Measurements from ENCODE around the gene CLASP1.
"Not testable (repeated sequence)": the region's sequence is repeated elsewhere in the genome, so short reads cannot be mapped to it uniquely, and the experiment has no call there.

CLASP1 gene

DNA sequence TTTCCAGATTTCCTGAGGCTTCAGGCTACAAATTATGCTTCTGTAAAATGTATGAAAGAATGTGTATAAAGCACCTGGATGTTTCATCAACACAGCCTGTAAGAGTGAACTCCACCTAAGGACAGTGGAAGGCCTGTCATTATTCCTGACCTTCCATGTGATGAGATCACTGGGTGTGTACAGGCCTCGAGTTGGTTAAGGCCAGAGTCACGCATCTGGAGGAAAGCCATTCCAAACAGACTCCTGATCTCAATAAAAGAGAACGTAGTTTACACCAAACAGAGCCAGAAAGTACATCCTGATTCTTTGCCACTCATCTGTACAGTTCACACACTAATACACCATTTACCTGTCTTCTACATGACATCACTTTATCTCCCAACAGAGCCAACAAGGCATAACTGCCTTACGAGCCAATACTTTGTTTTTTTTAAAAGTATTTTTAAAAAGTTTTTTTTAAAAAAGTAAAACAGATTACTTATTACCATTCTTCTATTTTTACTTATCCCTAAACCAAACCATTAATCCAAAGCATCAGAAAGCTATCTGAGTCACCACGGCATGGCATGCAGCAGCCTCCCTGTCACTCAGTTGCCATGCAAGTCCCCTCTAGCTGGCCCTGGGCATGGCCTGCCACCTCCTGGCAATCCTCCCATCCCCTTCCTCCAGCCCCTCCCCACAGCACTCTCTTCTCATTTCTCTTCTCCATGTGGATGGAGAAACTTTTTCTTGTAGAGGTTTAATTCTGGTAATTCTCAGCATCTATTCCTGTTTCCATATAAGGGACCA, 285.4 kb downstream of the CLASP1 start:
- no peak for DNase-seq

DNA sequence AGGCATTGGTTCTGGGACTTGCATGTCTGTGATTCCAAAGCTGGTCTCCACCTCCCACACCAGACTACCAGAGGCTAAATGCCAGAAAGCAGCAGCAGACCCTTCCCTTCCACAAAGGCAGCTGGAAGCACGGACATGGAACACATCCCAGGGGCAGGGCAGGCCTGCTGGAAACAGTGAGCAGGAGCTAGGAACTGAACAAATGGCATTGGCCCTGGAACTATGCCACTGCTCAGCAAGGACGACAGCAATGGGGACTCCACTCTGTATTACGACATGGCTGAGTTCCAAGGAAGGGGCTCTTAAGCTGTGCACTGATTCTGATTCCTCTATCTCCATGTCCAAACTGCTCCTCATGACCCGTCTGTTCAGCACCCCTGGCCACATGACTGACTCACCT, 286.5 kb downstream of the CLASP1 start:
- no peak for DNase-seq

DNA sequence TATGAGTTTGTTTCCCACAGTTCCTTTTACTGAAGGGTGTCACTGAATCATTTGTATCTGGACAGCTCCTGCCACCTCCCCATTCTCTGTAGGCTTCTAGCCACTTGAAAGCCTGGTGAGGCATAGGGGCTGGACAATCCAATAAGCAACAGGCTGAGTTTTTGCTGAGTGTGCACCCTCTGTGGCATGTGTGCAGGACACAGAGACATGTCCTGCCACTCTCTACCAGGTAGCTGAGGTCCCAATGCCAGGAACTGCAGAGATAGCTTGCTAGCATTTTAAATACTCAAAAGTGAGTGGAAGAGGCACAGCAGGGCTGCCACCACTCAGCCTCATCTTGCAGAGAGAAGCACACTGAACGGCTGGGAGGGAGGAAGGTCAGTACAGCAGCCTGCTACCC, 287.0 kb downstream of the CLASP1 start:
- no peak for DNase-seq

DNA sequence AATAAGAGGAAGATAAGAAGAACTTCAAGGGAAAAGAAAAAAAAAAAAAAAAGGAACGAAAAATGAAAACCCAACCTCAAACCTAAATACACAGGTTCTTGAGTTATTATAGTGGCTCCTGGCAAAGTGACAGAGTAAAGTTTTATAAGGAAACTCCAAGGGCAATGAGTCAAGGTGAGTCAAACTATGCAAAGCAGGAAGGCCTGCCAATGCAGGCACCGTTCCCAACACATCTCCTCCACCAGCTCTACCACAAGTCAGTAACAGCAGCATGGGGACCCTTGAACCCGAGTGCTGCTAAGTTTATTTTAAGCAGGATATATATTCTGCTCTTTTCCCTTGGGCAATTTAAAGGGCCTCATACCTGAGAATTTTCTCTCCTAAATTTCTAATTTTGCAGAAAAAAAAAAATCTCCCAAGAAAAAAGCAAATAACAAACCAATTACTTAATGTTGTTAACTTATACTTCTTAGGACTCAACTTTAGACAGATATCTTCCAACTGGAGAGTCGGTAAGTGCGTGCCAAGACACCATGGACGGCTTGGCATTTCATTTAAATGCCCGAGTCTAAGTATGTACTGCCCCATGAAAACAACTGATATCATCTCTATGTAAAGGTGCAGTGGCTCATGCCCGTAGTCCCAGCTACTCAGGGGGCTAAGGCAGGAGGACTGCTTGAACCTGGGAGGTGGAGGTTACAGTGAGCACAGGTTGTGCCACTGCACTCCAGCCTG, 288.5 kb downstream of the CLASP1 start:
- DNase-seq, result no peak

DNA sequence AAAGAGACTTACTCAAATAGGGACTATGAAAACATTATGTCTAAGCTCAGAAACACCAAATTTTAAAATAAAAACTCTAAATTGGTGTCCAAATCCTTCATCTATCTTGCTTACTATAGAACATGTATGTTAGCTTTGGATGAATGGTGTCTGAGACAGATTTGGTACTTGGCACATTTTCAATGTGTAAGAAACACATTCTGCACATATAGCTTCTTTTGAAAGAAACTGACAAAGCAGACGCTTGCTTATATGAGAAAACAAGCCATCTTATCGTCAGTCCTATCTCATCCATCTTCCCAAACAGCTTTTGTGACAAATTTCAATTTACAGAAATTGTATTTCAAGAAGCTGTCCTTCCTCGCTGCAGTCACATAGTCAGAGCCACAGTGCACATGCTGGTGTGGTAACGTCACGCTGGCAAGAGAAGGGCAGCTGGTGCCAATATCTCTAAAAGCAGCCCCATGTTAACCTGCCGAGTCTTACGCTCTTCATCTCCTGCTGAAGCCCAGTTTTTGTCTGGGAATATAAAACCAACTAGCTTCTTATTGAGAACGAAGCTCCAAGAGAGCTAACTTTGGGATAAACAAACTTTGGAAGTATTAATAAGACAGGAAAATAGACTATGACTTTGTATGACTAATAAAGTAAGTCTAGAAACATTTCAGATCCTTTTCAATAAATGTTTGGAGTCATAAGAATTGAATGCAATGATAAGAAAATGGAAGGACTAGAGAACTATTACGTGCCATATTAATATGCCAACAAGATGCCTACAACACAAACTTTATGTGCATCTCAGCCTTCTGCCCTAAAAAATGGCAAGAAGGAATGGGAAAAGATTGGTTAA, 289.3 kb downstream of the CLASP1 start:
- DNase-seq, result no peak

DNA sequence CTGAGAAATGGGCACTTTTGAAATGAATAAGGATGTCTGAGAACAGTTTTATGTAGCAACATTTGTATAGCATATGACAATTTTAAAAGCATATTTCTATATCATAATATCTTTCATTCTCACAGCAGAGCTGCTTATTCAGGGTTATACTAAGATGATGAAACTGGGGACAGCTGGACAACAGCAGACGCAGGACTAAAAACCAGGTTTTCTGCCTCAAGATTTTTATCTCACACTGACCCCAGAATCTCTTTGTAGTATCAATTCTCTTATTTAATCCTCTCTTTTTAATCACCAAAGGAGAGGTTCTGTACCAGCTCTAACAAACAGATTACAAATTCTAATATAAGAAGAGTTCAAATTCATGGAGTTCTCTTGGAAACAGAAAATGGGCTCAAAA, 290.1 kb downstream of the CLASP1 start:
- DNase-seq, result no peak

DNA sequence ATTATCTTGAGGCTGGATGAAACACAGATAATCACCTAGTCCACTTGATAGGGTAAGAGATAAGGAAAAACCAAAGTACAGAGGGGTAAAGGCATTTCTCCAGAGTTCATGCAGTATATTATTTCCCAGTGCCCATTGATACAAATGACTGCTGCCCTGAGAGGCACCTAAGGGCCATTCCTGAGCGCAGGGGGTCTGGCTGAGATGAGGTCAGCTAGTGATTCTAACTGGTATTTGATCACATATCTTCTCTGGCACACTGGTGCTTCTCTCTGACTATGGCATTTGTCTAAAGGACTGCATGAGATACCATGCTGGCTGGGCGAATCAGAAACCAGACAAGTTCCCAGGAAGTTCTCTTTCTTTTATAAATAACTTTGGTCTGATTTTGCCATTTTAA, 291.0 kb downstream of the CLASP1 start:
- DNase-seq, result no peak

DNA sequence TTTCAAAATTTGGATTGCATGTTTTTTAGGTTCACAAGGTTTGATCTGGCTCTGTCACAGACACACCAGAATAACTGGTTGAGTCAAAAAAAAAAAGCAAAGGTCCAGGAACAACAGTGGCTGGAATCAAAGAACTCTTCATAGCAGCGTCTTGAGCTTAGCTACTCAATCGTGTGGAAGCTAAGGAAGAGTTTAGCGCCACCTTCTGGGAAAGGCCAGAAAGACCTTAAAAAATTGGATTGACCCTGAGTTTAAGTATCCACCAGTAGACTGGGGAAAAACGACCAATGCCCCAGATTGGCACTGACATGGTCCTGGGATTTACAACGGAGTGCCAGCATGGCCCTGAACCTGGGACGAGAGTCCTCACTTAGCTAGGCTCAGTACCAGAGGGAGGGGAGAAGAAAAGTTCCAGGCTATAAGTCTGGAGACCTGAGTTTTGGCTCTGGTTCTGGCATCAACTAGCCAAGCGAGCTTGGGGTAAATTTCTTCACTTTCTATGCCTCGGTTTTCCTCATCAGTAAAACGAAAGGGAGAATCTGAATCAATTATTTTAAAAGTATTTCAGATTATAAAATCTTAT, 293.1 kb downstream of the CLASP1 start:
- peak; percentile 6 for DNase-seq

DNA sequence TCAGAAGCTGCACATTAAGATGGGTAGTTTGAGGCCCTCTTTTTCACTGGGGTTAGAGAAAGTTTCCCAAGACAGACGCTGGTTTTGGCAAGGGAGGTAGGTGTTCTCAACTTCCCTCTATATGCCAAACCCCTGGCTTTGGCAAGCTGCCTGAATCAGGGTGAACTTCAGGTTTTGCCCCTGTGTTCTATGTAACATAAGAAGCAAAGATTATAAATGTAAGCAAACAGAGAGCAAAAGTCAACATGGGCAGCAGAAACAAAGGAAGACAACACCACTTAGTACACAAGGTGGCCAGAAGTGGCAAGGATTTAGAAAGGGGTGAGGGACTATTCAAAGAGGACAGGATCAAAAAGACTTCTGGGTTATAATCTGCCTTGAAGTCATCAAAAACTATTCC, 293.8 kb downstream of the CLASP1 start:
- DNase-seq, result no peak

DNA sequence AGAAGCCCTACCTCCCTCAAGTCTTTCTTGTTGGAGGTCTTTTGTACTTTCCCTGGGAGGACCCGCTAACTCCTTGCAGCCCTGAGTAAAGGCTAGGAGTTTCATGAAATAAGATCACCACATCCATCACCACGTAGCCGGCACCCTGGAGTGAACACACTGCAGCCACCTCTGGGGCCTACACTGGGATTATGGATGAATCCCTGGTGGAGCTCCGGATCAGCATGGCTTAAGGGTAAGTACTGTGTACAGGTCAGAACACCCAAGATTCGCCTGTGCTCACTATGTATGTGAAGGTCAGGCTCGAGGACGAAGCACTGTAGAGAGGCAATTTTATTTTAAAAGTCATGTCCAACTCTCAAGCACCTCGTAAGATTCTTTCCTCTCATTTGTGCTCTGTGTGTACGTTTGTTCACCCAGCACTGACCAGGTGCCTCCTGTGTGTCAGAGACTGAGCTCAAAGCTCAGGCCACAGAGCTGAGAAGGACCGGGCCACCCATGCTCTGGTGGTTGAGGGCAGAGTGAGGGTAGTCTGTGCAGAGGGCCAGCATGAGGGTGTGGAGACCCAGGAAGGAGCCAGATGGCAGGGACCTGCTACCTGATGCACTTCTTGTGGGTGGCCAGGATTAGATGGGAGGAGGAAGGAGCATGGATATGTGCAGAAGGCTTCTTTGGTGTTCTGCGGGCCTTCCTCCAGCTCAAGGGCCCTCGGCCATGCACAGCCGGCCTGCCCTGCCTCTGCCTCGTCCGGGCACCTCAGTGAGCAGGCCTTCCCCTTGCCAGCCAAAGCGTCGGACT, 297.5 kb downstream of the CLASP1 start:
- DNase-seq, result no peak

DNA sequence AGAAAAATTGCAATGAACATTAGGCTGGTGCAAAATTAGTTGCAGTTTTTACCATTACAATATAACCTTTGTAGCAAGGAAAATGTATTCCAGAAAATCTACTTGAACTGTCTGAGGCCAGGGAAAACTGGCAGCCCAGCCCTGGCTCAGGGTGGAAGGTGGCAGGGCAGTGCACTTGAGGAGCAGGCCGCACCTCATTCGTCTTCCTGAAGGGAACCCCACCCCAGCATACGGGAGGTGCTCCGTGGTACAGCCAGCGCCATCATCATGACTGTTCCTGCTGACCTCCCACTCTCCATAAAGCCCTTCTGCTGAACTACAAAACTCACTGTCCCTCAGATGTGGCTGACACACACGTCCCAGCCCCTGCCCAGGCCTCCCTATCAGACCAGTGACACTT, 298.4 kb downstream of the CLASP1 start:
- no peak for DNase-seq

DNA sequence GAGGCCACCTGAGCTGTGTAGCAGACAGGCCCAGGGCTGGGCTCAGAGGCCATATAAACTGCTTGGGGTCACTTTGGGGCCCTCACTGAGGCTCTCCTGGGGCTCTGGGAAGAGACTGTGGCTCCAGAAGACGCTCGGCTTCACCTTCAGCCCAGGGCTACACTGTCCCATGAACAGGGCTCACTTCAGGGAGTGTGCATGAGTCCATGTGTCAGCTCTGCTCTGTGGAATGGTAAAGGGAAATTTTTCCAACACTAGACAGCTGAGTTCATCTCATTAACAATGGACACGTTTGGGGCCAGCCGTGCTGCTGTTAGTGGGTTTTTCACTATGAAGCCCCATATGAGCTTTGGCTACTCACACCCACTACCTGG, 298.9 kb downstream of the CLASP1 start:
- no peak for DNase-seq

DNA sequence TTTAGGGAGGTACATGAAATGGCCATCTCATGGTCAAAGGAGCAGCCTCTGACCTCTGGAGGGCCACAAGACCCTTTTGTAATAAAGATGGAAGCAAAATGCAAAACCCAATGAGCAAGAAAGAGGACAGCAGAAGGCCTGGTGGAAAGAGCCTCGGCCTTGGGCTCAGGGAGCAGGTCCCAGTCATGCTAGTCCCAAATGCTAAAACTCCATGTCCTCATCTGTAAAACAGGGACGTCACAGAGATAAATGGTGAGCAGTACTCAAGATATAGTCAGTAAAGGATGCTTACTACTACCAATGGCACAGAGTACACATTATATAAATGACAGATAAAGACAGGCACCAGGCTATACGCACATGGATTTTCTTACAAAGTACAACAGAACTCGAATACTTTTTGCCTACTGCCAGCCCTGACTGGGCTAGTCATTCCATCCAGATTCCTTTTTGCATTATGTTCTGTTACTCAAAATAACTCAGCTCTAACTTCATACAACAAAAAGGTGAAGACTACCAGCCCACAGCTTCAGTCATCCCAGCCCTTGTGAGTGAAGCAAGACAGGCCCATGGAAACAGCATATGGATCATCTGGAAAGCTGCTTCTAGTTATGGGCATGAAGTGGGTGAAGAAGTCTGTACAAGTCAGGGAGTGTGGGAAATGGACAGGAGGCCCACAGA, 299.4 kb downstream of the CLASP1 start:
- no peak for DNase-seq

DNA sequence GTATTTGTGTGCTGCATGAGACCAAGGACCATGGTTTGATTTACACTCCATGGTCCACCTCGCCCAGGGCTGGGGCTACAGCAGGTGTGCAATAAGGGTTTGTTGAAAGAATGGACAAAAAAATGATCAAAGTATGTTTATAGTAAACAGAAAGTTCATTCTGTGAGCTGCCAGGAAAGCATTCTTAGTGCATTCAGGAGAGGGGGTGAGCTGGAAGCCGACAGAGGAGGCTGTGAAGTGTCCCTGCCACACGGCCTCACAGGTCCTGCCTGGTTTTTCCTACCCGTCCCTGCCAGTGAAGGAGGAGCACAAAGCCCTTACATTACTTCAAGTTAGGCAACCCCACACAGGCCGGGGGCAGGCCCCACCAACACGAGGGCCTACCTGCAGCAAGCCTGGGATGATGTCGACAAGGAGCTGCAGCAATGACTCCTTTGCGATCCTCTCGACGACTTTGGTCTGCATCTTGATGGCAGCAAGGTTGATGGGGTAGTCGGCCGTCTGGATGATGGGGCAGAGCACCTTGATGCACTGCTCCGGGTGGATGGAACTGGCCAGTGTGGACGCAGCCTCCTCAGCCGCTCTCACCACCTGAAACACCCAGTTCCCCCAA, 301.0 kb downstream of the CLASP1 start:
- DNase-seq, result no peak

DNA sequence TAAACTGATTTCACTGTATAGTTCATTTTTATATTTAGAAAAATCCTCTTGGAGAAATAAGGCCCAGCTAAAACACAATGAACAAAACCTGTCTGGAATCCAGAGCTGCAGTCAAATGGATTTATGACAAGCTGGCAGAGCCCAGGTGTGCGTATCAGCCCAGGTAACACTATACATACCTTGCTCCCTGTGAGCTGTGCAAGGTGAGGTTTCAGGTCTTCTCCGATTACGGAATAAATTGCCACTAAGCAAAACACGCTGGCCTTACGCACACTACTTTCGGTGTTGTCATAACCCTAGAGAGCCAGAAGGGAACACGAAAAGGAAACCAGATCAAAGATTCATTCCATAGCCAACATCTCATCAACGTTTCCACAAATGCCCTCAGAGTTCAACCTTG, 302.4 kb downstream of the CLASP1 start:
- DNase-seq, result no peak

DNA sequence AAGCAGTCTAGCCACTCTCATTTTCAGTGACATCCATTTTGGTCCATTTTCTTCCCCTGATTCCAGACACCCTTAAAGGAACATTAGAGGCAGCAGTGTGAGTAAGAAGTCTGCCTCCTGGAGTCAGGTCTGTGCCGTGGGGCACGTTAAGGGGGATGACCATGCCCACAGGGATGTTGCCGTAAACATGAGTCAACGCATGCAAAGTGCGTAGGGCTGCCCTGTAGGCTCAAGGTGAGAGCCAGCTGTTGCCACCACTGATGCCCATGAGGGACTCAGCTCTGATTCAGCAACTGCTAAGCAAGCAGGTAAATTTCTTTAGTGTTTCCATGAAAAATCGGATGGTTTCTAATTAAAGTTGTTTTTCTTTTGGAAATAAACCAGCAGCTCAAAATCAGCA, 302.9 kb downstream of the CLASP1 start:
- DNase-seq, result no peak

DNA sequence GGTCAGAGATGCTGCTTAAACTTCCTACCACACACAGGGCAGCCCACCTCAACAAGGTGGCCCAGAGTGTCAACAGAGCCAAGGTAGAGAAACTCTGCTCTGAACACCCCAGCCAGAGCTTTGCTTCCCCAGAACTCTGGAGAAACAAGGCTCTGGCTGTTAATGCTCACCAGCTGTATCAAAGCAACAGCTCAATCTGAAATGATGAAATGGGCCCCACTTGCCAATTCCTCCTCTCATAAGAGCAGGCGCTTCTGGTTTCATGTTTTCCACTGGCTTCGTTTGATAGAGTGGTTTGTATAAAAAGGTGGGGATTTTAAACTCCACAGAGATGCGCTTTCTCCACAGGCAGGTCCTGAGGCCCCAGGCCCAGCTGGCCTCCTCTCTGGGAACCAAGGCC, 303.4 kb downstream of the CLASP1 start:
- no peak for DNase-seq

DNA sequence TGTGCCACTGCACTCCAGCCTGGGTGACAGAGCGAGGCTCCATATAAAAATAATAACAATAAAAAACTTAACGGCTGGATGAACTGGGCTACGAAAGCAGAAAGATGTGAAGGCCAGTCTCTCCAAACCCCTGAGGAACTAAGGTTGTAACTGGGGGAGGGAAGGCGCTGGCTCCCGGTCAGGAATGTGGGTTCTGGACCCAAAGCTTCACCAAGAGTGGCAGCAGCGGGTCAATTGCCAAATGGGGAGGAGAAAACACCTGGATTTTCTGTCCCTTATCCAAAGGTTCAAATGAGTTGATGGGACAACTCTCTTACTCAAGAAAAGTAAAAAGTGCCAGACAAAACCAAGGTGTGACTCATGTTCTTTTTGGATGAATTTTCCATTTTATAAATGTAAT, 304.2 kb downstream of the CLASP1 start:
- DNase-seq, result no peak

DNA sequence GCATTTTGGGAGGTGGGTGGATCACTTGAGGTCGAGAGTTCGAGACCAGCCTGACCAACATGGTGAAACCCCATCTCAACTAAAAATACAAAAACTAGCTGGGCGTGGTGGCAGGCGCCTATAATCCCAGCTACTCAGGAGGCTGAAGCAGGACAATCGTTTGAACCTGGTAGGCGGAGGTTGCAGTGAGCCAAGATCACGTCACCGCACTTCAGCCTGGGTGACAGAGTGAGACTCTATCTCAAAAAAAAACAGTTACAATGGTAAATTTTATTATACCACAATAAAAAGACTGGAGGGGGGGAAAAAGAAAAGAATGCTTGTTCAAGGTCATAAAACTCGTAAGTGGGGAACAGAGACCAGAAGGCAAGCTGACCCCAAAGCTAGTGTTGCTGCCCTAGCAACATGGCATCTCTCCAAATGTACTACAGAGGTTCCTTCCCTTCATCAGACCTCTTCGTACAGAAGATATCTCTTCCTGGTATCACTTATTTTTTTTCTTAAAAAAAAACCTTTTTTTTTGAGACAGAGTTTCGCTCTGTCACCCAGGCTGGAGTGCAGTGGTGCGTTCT, 305.3 kb downstream of the CLASP1 start:
- not testable (repeated sequence) for DNase-seq

DNA sequence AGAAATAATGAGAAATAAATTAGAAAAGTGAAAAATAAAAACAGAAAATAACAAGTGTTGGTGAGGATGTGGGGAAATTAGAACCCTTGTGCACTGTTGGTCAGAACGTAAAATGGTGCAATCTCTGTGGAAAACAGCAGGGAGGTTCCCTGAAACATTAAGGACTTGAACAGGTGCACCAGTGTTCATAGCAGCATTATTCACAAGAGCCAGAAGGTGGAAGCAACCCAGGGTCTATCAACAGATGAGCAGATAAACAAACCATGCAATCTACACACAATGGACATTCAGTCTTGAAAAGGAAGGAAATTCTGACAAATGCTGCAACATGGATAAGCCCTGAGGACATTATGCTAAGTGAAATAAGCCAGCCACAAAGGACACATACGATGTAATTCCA, 306.1 kb downstream of the CLASP1 start:
- DNase-seq, result no peak

DNA sequence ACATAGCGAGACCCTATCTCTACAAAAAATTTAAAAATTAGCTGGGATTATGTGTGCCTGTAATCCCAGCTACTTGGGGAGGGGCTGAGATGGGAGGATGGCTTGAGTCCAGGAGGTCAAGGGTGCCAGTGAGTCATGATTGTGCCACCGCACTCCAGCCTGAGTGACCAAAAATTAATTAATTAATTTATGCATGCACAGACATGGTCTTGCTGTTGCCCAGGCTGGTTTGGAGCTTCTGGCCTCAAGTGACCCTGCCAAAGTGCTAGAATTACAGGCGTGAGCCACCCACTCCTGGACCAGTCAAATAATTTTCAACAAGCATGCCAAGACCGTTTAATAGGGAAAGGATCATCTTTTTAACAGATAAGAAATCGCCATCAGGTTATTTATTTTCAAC, 306.5 kb downstream of the CLASP1 start:
- no peak for DNase-seq

Data from stimulated activated CD4-positive, alpha-beta T cell treated with anti-CD3 and anti-CD28 coated beads, Interleukin-4, amount 100 ng/mL, for 24 hours (primary cell).